K562 (cell line): Measurements from ENCODE around the gene SRRM4. TPM values are rescaled to one million over a fixed set of nuclear protein-coding genes. Genes with fewer than 3 reads are reported as not detected.

Experiments used
- ATAC-seq: fragments of 200-7000 bp; cut with Tn5 transposase; 3 replicates; pipeline ENCODE4 v1.9.1; 2020; ENCODE audit warnings: moderate library complexity
- BruUV-seq: library from RNA; stranded (reverse); fragments of 400-500 nt; replicated peaks from 2 replicates; lab custom pipeline; 2021; lab: Mats Ljungman, UMichigan
- CTCF ChIA-PET: fragments of 300-600 bp; formaldehyde crosslinking; extraction: SDS; loops from one replicate; lab custom pipeline; 2021; ENCODE audit warnings: low intra/inter-chr PET ratio; lab: Yijun Ruan, JAX
- POLR2A ChIA-PET: fragments of 300-600, 350-650 bp; sonication (Branson Sonifier 250); formaldehyde crosslinking; extraction: SDS; loops from one replicate; lab custom pipeline; 2021; ENCODE audit warnings: antibody characterized with exemption, inconsistent platforms; lab: Yijun Ruan, JAX
- DNase-seq, 4 experiments: peaks; one replicate each; pipeline versions ENCODE4 v3.0.0 to v3.0.0-alpha.2; 2011 to 2018; ENCODE audit warnings: low spot score in 3 of 4, mixed read lengths in 3 of 4; ENCODE audit errors: extremely low read depth in 1 of 4
- FAIRE-seq: peaks from 2 replicates; lab custom pipeline; 2011; peaks lifted over from hg19 to GRCh38; lab: Jason Lieb, UNC
- H2AFZ ChIP-seq: 2 replicates; pipeline ENCODE4 v1.6.0; 2011; ENCODE audit warnings: low read depth, low read length, control low read depth, inconsistent platforms
- H3K27ac ChIP-seq: fragments of 200-600 bp; 3 replicates; pipeline ENCODE4 v1.8.0; 2011; ENCODE audit warnings: low read depth, mild to moderate bottlenecking, control low read depth, inconsistent platforms, low read length, moderate library complexity, mixed read lengths; ENCODE audit errors: extremely low read depth
- H3K27me3 ChIP-seq, 2 experiments: fragments of 300-600 bp in 1 of 2; 2 replicates in 1 of 2; 3 replicates in 1 of 2; pipeline versions ENCODE4 v1.6.0 to v1.8.0; 2011; ENCODE audit warnings: inconsistent platforms in 2 of 2, low read length in 2 of 2, mild to moderate bottlenecking in 1 of 2, mixed read lengths in 1 of 2, moderate library complexity in 1 of 2; ENCODE audit not compliant: control insufficient read depth in 2 of 2, insufficient read depth in 2 of 2
- H3K36me3 ChIP-seq: fragments of 300-600 bp; 3 replicates; pipeline ENCODE4 v1.8.0; 2011; ENCODE audit warnings: mild to moderate bottlenecking, low read length, inconsistent platforms; ENCODE audit not compliant: control insufficient read depth, insufficient read depth
- H3K4me1 ChIP-seq, 2 experiments: fragments of 200-600 bp in 1 of 2; replicated peaks in 1 of 2; 2 replicates in 1 of 2; 3 replicates in 1 of 2; pipeline versions ENCODE4 v1.5.1 to v1.8.0; 2011; ENCODE audit warnings: inconsistent platforms in 2 of 2, low read length in 2 of 2, mild to moderate bottlenecking in 1 of 2, mixed read lengths in 1 of 2, moderate library complexity in 1 of 2; ENCODE audit not compliant: control insufficient read depth in 2 of 2, insufficient read depth in 2 of 2
- H3K4me2 ChIP-seq: 2 replicates; pipeline ENCODE4 v1.6.1; 2011; ENCODE audit warnings: low read length, control low read depth, inconsistent platforms, mixed read lengths; ENCODE audit not compliant: insufficient read depth
- H3K4me3 ChIP-seq: fragments of 200-600 bp; sonication (generic), shearing (Covaris generic); 2 replicates; pipeline ENCODE4 v1.5.1; 2016; ENCODE audit warnings: control low read depth, inconsistent platforms
- H3K79me2 ChIP-seq: fragments of 200-600 bp; 3 replicates; pipeline ENCODE4 v1.8.0; 2011; ENCODE audit warnings: low read length, inconsistent platforms; ENCODE audit not compliant: control insufficient read depth, insufficient read depth
- H3K9ac ChIP-seq, 2 experiments: 2 replicates each; pipeline versions ENCODE4 v1.6.0 to v1.6.1; 2011; ENCODE audit warnings: low read depth in 2 of 2, low read length in 2 of 2, control low read depth in 1 of 2, inconsistent platforms in 1 of 2, mild to moderate bottlenecking in 1 of 2, mixed read lengths in 1 of 2; ENCODE audit not compliant: insufficient read depth in 1 of 2
- H3K9me1 ChIP-seq: one replicate; pipeline ENCODE4 v1.6.0; 2011; ENCODE audit warnings: inconsistent platforms, mild to moderate bottlenecking, low read length, moderate library complexity; ENCODE audit not compliant: control insufficient read depth, insufficient read depth
- H3K9me3 ChIP-seq: replicated peaks from 2 replicates; pipeline ENCODE4 v1.5.1; 2011; ENCODE audit warnings: low read depth, low read length, inconsistent platforms; ENCODE audit not compliant: control insufficient read depth, insufficient read depth
- H4K20me1 ChIP-seq: replicated peaks from 2 replicates; pipeline ENCODE4 v1.6.1; 2011; ENCODE audit warnings: low read length, inconsistent platforms, mixed read lengths; ENCODE audit not compliant: control insufficient read depth, insufficient read depth
- BHLHE40 ChIP-seq: IDR thresholded peaks from 2 replicates; pipeline ENCODE4 v1.6.1; 2011; ENCODE audit warnings: low read length, improper control_type of control experiment
- ETV1 ChIP-seq: fragments of 450-650 bp; conservative IDR thresholded peaks from 2 replicates; pipeline ENCODE4 v1.6.1; 2016; ENCODE audit warnings: missing genetic modification characterization, control low read depth, low read depth, missing compliant biosample characterization
- KDM2B ChIP-seq: fragments of 250-450 bp; sonication (Bioruptor Pico); IDR thresholded peaks from 2 replicates; pipeline ENCODE4 v1.8.0; 2021; ENCODE audit warnings: mild to moderate bottlenecking, moderate library complexity
- PRMT5 ChIP-seq: sonication (generic); formaldehyde crosslinking; IDR thresholded peaks from 2 replicates; pipeline ENCODE4 v1.5.0; 2020; ENCODE audit warnings: missing genetic modification reagents
- RBM25 ChIP-seq: fragments of 200-400 bp; formaldehyde crosslinking; IDR thresholded peaks from 2 replicates; pipeline ENCODE4 v1.6.1; 2018; ENCODE audit warnings: low read length, low read depth, moderate library complexity; ENCODE audit not compliant: severe bottlenecking
- XRCC4 ChIP-seq: IDR thresholded peaks from one replicate; pipeline ENCODE4 v1.6.1; 2011; ENCODE audit not compliant: insufficient read depth, insufficient read length; ENCODE audit errors: extremely low read depth
- ZBTB12 ChIP-seq: fragments of 250-450 bp; sonication (Bioruptor Pico); IDR thresholded peaks from 2 replicates; pipeline ENCODE4 v1.4.0; 2020
- ZNF316 ChIP-seq: fragments of 450-650 bp; IDR thresholded peaks from 2 replicates; pipeline ENCODE4 v1.6.1; 2016
- WGBS: fragments of 100-300 bp; shearing (Covaris generic); methylation state at CpG from one replicate; pipeline ENCODE4 v1.1.6; 2016; ENCODE audit warnings: low coverage, mixed read lengths; ENCODE audit not compliant: insufficient coverage; ENCODE audit errors: missing lambda C conversion rate; 5-methylcytosine and 5-hydroxymethylcytosine counted together
- in situ Hi-C: fragments of 300-500 bp; cut with MboI; formaldehyde crosslinking; loops from 4 replicates; pipeline ENCODE4 v1.15.0; 2018; ENCODE audit warnings: inconsistent platforms, mixed read lengths
- intact Hi-C: fragments of 100-400 bp; cut with micrococcal nuclease; formaldehyde crosslinking; loops from 2 replicates; pipeline ENCODE4 v1.14.2; 2022
- polyA plus RNA-seq, 8 experiments: library from polyadenylated mRNA; depleted of rRNA in 4 of 8; stranded (reverse) in 5 of 8; unstranded in 3 of 8; fragments of >200 nt; fragmentation: Nextera tagmentation in 2 of 8; fragmentation: Illumina TruSeq in 1 of 8; extraction: Ambion mirVana in 2 of 8; extraction: Trizol in 1 of 8; gene quantifications; 2 replicates each; pipeline versions ENCODE4 v1.2.1 to v1.2.3, GENCODE V29; 2011 to 2014; ENCODE audit warnings: inconsistent platforms in 1 of 8, missing spikeins in 1 of 8
- total RNA-seq, 7 experiments: library from RNA; depleted of rRNA in 6 of 7; stranded (reverse); fragments of >200 nt in 6 of 7; fragmentation: Illumina TruSeq in 2 of 7; extraction: Trizol in 2 of 7; gene quantifications; 2 replicates each; pipeline versions ENCODE4 v1.2.1 to v1.2.3, GENCODE V29; 2011 to 2021; ENCODE audit warnings: low replicate concordance in 1 of 7

SRRM4 gene
- total and polyA plus RNA-seq, 9 of the 15 experiments (the other 6 are each of a cell fraction or from before 2014, with no cell fraction given), result not detected

GRCh38 chr12:119005085-119005484 is 23.7 kb downstream of the SRRM4 start (continued):
- no peak for TF ChIP-seq ZBTB12 (CRISPR knock-in tag)
- TF ChIP-seq XRCC4, result no peak
- no peak for TF ChIP-seq ZNF316
- no peak for TF ChIP-seq ETV1
- TF ChIP-seq BHLHE40, result no peak
- no peak for TF ChIP-seq PRMT5 (CRISPR knock-in tag)

GRCh38 chr12:119005913-119006312 is 24.6 kb downstream of the SRRM4 start:
- TF ChIP-seq KDM2B (no peak), RBM25 (peak; percentile 28)
- no peak for FAIRE-seq
- no peak for DNase-seq

More at GRCh38 chr12:119005913-119006312, 24.6 kb downstream of the SRRM4 start:
- intact Hi-C loops (no loop called here), in situ Hi-C loops (no loop called here)
- POLR2A ChIA-PET, result interaction anchor here (0.7 to 1.4 kb wide), 2 partner anchors 8 to 10 kb away, joined by 3 read pairs; no protein-coding TSS in a partner anchor
- 7% methylated on average over 4 of the region's 4 CpGs for WGBS
- Histone ChIP-seq H3K9me1 (no peaks in the 10 kb centered on the region), H3K36me3 (no peaks in the 10 kb centered on the region), H4K20me1 (no peaks in the 10 kb centered on the region), H3K9ac (no peak overlapping the region), H3K27me3 (peaks cover 0 to 11% of the 10 kb centered on the region in 2 experiments; a peak in 1 of 5 replicates), H3K9me3 (no peaks in the 10 kb centered on the region), H3K4me1 (no peaks in the 10 kb centered on the region), H3K79me2 (no peaks in the 10 kb centered on the region), H3K27ac (no peak overlapping the region), H3K4me2 (no peak overlapping the region), H2AFZ (no peak overlapping the region), H3K4me3 (no peak overlapping the region)
- no peak for ATAC-seq
- BruUV-seq, result no TSS peak
- CTCF ChIA-PET, result no interaction called here
